EL (cell line): ENCODE data around the gene CFAP251.
"Not testable (repeated sequence)": the region's sequence is repeated elsewhere in the genome, so short reads cannot be mapped to it uniquely, and the experiment has no call there.

Experiments
- DNase-seq: peaks from one replicate; pipeline ENCODE4 v3.0.0-alpha.2; 2016

CFAP251 gene

GRCh38 chr12:121980191-121980891, 61.9 kb downstream of the CFAP251 start:
- no peak for DNase-seq

- DNase-seq: no peak
These were observed 62.5 kb downstream of the CFAP251 start for GRCh38 chr12:121980892-121981272.

- DNase-seq: no peak
These were observed 63.1 kb downstream of the CFAP251 start for GRCh38 chr12:121981456-121981855.

GRCh38 chr12:121982950-121983349, 64.6 kb downstream of the CFAP251 start:
- no peak for DNase-seq

GRCh38 chr12:121983536-121984210, 65.3 kb downstream of the CFAP251 start:
- DNase-seq: no peak

GRCh38 chr12:121986489-121987245, 68.3 kb downstream of the CFAP251 start:
- DNase-seq: no peak

- not testable (repeated sequence) for DNase-seq
These were observed 70.1 kb downstream of the CFAP251 start for GRCh38 chr12:121988519-121988918.

- DNase-seq: no peak
These were observed 71.1 kb downstream of the CFAP251 start for GRCh38 chr12:121989276-121990113.

- no peak for DNase-seq
These were observed 71.8 kb downstream of the CFAP251 start for GRCh38 chr12:121990114-121990647.

GRCh38 chr12:121990692-121991603, 72.6 kb downstream of the CFAP251 start:
- no peak for DNase-seq

- DNase-seq: peak; percentile 95
These were observed 73.9 kb downstream of the CFAP251 start for GRCh38 chr12:121992059-121992879.

GRCh38 chr12:121996050-121996944, 77.9 kb downstream of the CFAP251 start:
- no peak for DNase-seq

GRCh38 chr12:121996945-121997612, 78.7 kb downstream of the CFAP251 start:
- DNase-seq: peak; percentile 29

- no peak for DNase-seq
These were observed 83.2 kb downstream of the CFAP251 start for GRCh38 chr12:122001466-122002209.

GRCh38 chr12:122003651-122004611, 85.5 kb downstream of the CFAP251 start:
- peak; percentile 22 for DNase-seq

GRCh38 chr12:122004633-122005071, 86.3 kb downstream of the CFAP251 start:
- DNase-seq: peak; percentile 12
